ENCODE results near the gene C17orf113. TPM values are rescaled to one million over a fixed set of nuclear protein-coding genes. Genes with fewer than 3 reads are reported as not detected.

Gene C17orf113
- total RNA-seq, 1 donor from 2014 or later, result 0.21 TPM

DNA sequence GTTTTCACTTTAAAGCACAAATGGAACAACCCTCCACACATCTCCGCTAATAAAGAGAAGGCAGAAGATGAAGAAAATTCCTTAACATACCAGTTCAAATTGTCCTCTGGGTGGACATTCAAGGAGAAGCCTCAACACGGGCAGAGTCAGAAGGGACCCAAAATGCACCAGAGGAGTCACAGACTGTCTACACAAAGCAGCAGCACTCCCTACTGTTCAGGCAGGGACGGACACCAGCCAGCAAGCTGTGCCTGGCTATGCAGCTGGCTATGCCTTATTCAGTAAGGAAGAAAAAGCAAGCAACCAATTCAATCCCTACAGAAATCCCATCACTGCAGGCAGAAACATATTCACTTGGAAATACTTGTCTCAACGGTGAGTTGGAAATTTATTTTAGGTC, 41.2 kb downstream of the C17orf113 start:
- H3K4me1 ChIP-seq, result peaks cover 0 to 32% of the 10 kb centered on the region in 2 donors
- H3K9me3 ChIP-seq, result no peaks in the 10 kb centered on the region
- H3K27me3 ChIP-seq, result no peaks in the 10 kb centered on the region
- TF ChIP-seq, protein P1, sequence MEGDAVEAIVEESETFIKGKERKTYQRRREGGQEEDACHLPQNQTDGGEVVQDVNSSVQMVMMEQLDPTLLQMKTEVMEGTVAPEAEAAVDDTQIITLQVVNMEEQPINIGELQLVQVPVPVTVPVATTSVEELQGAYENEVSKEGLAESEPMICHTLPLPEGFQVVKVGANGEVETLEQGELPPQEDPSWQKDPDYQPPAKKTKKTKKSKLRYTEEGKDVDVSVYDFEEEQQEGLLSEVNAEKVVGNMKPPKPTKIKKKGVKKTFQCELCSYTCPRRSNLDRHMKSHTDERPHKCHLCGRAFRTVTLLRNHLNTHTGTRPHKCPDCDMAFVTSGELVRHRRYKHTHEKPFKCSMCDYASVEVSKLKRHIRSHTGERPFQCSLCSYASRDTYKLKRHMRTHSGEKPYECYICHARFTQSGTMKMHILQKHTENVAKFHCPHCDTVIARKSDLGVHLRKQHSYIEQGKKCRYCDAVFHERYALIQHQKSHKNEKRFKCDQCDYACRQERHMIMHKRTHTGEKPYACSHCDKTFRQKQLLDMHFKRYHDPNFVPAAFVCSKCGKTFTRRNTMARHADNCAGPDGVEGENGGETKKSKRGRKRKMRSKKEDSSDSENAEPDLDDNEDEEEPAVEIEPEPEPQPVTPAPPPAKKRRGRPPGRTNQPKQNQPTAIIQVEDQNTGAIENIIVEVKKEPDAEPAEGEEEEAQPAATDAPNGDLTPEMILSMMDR (IDR thresholded peaks at IDR 0.05), result no peak
- intact Hi-C loops (cut with DNase I), result no loop called here
- no peak overlapping the region for H3K27ac ChIP-seq
- H3K4me3 ChIP-seq, result no peak overlapping the region
- DNase-seq (ENCODE audit: low spot score in 2 of 2), result no peak
- peaks cover 4% of the 10 kb centered on the region in 2 donors for H3K36me3 ChIP-seq

DNA sequence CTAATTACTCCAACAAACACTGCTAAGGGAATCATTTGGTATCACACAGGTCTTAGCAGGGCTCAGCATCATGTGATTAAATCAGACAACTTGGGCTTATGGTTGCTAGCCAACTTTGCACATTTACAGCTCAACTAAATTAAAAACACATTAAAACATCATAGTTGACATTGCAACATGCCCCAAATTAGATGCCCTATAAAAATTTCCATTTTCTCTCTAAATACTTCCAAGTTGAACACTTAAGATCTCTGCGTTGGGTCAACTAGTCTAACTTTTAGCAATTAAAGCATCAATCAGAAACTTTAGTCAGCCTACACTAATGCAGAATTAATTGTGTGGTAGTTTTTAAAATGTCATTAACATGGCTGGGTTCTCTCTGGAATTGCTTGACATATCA, 45.2 kb downstream of the C17orf113 start:
- Histone ChIP-seq H3K27ac (no peak overlapping the region), H3K9me3 (no peaks in the 10 kb centered on the region), H3K4me3 (no peak overlapping the region), H3K4me1 (peaks cover 0 to 9% of the 10 kb centered on the region in 2 donors), H3K36me3 (peaks cover 27 to 34% of the 10 kb centered on the region in 2 donors), H3K27me3 (no peaks in the 10 kb centered on the region)
- intact Hi-C loops (cut with DNase I), result no loop called here
- TF ChIP-seq, protein P1 (IDR thresholded peaks at IDR 0.05), result no peak
- no peak for DNase-seq (ENCODE audit: low spot score in 2 of 2)

DNA sequence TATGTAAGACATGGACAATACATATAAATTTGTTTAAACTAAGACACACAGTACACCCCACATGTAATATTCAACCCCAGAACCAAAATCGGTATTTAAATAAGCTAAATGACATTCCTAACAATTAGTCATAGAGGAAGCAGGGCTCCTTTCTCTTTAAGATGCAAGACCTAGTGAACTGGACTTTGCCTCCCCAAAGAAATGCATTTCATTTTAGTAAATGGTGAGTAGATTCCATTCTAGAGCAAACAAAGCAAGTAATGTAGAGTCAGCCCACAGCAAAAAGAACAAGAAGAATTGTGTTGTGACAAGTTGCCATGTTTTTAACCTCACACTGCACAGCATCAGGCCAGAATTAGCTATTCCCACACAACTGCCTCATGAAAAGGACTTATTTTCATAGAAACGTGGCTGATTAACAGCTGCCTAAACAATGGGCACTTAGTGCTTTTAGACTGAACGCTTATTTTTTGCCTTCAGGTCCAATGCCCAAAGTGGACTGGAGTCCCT, 47.6 kb downstream of the C17orf113 start:
- Histone ChIP-seq H3K36me3 (peaks cover 45 to 53% of the 10 kb centered on the region in 2 donors), H3K9me3 (no peaks in the 10 kb centered on the region), H3K27ac (no peak overlapping the region), H3K4me1 (peaks cover 0 to 6% of the 10 kb centered on the region in 2 donors), H3K27me3 (no peaks in the 10 kb centered on the region), H3K4me3 (no peak overlapping the region)
- intact Hi-C loops (cut with DNase I), result no loop called here
- TF ChIP-seq, protein P1 (IDR thresholded peaks at IDR 0.05), result no peak
- DNase-seq (ENCODE audit: low spot score in 2 of 2), result no peak

DNA sequence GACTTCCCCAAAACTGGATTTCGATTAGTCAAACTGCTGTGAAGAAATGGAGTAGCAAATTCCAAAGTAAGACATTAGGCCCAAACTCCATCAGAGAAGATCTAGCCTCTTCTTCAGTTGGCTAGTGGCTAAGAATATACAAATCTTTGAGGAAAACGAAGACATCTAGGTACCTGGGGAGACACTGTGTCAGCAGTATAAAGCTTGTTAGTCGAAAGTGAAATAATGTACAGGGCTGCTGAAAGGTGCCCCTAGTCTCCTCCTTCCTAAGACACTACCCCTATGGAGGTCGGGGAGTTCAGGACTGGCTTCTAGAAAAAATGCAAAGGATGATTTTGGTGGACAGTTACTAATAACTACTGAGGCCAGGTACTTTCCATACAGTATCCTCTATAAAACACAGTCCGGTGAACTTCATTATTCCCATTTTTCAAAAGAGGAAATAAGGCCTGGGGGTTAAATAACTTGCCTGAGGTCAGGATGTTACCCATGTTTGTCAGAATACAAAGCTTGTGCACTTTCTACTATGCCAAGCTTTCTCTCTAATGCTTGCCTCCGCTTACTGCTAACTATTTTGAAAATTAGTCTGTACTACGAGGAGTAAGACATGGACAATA, 48.1 kb downstream of the C17orf113 start:
- H3K4me3 ChIP-seq, result no peak overlapping the region
- H3K4me1 ChIP-seq, result peaks cover 0 to 3% of the 10 kb centered on the region in 2 donors
- peaks cover 50 to 59% of the 10 kb centered on the region in 2 donors for H3K36me3 ChIP-seq
- TF ChIP-seq, protein P1 (IDR thresholded peaks at IDR 0.05), result no peak
- no peak for DNase-seq (ENCODE audit: low spot score in 2 of 2)
- H3K27me3 ChIP-seq, result no peaks in the 10 kb centered on the region
- intact Hi-C loops (cut with DNase I), result no loop called here
- H3K9me3 ChIP-seq, result no peaks in the 10 kb centered on the region
- H3K27ac ChIP-seq, result no peak overlapping the region

DNA sequence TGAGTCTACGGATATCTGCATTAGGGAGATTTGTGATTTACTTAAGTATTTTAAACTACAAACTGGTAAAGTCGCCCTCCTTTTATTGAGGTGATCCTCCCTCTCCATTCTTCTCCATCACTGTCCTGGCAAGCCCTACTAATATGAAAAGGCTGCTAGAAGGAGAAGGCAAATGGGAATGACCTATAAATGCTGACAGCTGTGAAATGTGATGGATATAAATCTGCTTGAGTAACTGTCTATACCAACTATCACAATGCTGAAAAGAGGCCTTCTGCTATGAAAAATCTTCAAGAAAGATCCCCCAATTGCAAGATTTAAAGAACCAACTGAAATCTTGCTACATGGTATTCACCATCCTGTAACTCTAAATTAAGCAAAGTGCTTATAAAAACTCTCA, 48.7 kb downstream of the C17orf113 start:
- Histone ChIP-seq H3K36me3 (peaks cover 56 to 64% of the 10 kb centered on the region in 2 donors), H3K4me1 (peaks cover 0 to 3% of the 10 kb centered on the region in 2 donors), H3K27ac (no peak overlapping the region), H3K27me3 (no peaks in the 10 kb centered on the region), H3K9me3 (no peaks in the 10 kb centered on the region), H3K4me3 (no peak overlapping the region)
- intact Hi-C loops (cut with DNase I), result no loop called here
- no peak for DNase-seq (ENCODE audit: low spot score in 2 of 2)
- TF ChIP-seq, protein P1 (IDR thresholded peaks at IDR 0.05), result no peak

Measured in ascending aorta (tissue), 2 donors.